Activated CD8-positive, alpha-beta memory T cell treated with anti-CD3 and anti-CD28 coated beads, Interleukin-2, amount 50 U/mL, for 24 hours (primary cell): Measurements from ENCODE around the gene FAM83C.
"Not testable (repeated sequence)": the region's sequence is repeated elsewhere in the genome, so short reads cannot be mapped to it uniquely, and the experiment has no call there.

ENCODE experiments used
- DNase-seq: peaks from one replicate; pipeline ENCODE4 v3.0.0-alpha.2; 2020; ENCODE audit errors: extremely low read depth

The FAM83C gene

DNA sequence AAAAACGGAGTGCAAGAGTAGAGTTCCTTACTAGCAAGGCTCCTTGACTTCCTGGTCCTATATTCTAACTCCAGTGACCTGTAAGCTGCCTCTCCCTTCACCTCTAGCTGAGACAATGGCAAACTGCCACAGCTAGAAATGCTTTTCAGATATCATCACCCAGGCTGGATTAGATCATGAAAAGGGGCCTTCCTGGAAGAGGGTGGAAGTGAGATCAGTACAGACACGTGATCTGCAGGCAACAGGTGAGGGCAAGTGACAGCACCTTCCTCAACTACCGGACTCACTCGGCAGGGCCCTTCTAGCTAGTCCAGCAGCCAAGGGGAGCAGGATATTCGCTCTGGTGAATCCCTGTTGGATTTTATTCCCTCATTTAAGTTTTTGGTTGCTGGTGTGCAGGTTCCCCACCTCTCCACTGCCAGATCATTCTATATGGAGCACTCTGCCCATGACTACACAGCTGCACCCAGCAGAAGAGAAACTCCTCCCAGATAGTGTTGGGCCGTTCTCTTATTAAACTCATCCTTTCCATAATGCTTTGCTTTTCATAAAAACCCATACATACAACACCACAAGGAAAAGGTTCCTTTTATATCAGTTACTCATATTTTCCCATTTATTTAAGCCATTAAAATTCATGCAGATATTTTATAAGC, 26.4 kb upstream of the FAM83C start:
- DNase-seq = no peak

DNA sequence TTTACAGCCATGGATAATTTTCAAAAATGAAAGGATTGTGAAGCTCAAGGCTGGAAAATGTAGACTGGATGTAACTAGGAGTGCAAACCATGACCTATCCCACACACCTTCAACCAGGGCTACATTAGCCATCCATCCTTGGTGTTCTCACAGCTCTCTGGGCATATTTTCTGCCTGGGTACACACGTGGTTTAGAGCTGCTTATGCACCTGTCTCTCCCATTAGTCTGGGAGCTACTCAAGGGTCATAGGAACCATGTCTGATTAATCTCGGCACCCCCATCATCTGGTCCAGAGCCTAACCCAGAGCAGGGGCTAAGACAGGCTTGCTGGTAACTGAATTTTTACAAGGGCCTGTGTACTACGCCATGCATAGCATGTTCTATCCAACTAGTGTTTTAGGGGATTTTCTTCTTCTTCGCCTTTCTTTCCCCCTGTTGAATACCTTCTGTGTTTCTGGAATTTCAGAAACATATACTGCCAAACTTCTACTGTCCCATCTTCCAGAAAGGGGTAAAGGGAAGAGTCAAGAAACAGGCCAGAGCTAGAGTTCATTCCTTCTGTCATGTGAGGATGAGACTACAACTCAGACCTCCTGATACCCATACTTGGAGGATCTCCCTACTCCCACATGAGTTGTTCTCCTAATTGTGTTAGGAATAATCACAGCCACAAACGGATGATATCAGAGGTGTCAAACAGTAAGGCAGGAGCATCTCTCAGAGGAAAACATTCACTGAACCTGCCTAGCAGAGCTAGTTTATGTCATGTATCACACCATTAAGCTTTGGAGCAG, 25.4 kb upstream of the FAM83C start:
- DNase-seq = no peak

GRCh38 chr20:35316086-35316485, 23.9 kb upstream of the FAM83C start:
- no peak for DNase-seq

DNA sequence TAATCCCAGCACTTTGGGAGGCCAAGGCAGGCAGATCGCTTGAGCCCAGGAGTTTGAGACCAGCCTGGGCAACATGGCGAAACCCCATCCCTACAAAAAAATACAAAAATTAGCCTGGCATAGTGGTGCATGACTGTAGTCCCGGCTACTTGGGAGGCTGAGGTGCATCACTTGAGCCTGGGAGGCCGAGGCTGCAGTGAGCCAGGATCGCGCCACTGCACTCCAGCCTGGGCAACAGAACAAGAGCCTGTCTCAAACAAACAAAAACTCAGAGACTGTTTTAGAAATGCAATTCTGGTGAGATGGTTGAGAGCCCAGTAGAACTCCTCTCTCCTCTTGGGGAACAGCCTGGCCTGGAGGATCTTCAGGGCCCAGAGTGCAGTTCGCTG, 23.4 kb upstream of the FAM83C start:
- not testable (repeated sequence) for DNase-seq

- DNase-seq = no peak
Observed at GRCh38 chr20:35314816-35315631, 22.8 kb upstream of the FAM83C start.

DNA sequence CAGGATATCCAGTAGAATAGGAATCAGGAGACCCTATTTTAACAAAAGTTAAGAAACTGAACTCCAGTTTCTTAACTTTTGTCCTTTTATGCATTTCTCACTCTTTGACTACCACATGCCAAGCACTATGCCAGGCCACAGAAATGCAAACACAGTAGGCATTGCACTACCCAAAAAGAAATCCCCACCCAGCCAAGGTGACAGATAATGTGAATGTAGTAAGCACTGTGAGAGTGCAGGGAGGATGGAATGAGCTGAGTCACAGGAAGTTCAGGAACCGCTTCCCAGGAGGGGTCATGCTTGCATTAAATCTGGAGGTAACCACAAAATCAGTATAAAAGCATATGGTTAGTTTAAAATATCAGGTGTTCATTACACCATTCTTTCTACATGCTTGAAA, 20.1 kb upstream of the FAM83C start:
- no peak for DNase-seq

- DNase-seq = no peak
Observed at GRCh38 chr20:35311822-35312221, 19.6 kb upstream of the FAM83C start.

DNA sequence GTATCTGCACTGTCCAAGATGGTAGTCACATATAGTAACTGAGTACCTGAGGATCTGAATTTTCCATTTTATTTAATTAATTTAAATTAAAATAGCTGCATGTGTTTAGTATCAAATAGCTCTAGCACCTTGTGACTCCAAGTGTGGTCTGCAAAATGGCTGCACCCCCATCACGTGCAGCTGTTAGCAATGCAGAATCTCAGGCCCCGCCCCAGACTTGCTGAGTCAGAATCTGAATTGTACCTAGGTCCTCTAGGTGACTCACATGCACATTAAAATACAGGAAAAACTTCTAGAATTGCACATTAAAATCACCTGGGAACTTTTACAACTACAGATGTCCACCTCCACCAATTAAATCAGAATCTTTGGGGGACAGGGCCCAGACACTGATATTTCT, 19.2 kb upstream of the FAM83C start:
- DNase-seq = peak; percentile 43

DNA sequence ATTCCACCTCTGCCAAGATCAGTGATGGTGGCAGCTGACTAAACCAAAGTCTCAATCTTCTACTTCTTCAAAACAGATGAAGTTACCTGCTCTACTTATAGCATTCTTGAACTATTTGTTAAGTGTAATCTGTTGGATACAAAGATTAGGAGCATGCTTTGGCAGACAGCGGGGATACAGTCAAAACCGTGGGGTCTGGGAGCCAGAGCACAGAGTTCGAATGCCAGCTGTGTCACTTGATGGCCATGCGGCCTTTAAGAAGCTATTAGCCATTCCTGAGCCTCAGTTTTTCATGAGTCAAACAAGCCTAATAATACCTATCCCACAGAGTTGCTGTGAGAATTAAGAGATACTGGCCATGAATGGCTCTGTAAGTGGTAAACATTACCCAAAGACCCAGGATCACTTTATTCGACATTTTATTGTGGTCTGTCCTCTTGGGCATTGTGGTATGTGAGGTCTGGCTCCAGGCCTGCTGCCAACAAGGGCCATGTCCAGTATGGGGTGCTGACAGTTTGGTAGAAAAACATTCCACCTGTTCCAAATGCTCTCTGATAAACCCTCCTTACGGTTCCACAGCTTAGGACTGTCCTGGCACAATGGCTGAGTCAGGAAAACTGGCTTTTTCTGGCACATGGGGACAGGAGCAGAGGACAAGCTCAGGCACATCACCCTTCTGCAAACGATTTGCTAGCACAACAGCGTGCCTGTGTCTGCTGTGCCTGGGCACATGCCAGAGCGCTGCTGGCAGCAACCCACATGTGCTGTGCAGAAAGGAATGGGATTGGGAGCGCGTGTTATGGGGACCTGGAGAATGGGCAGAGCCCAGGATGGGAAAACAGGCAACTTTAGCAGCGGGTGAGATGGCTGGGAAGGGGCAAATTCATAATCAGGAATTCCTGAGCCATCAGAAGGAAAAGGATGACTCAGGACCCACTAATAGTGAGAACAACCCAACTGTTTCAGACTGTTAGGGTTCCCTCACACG, 15.7 kb upstream of the FAM83C start:
- no peak for DNase-seq

DNA sequence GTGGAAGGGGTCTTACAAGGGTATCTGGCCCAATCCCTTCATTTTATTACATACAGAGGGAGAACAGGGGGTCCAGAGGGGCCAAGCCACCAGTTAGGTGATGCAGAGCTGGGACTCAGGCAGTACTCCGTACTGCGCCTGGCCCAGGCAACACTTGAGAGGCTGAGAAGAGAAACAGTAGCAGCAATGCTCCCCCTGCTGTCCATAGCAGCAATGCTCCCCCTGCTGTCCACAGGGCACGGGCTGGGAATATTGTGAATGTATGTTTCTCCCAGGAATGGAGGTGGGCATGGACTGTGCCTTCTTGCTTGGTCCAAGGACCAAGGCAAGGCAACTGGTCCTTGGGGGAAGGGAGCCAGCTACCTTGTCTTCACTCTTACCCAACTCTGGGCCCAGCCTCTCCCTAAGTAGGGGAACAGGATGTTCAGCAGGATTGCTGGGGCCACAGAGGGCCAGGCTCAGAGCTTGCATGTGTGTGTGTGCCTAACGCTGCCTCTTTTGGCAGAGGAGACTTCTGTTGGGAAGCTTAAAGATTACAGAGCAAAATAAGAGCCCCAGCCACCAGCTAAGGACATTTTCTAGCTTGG, 14.8 kb upstream of the FAM83C start:
- DNase-seq = no peak

GRCh38 chr20:35305682-35306556, 13.7 kb upstream of the FAM83C start:
- peak; percentile 69 for DNase-seq

GRCh38 chr20:35304956-35305355, 12.7 kb upstream of the FAM83C start:
- no peak for DNase-seq

DNA sequence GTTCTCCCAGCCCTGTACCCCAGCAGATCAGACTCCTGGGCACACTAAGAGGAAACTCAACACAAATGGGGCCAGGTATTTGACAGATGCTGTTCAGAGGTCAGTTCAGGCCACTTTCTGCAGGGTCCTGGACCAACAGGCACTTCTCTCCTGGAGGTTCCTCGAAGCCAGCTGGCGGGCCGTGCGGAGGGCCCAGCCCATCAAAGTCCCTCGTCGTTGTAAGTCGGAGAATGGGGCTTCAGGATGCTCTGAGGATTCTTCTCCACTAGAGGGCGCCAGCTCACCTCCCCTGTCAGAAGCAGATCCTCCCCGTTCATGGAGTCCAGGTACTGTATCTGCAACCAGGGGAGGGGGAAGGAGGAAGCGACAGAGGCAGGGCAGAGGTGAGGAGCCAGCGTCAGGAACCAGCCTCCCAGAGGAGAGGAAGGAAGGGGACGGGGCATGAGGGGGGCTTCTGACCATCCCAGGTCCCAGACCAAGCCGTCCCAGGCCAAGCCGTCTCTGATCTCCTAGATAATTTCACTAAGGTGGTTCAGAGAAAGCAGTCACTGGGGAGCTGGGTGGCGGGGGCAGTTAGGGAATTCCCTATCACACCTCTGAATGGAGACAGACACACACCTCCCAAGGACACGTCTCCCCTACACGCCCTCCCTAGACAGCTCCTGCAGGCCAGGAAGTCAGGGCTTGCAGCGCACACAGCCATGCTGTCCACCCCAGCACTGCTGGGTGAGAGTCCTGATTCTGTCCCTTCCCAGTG, 11.7 kb upstream of the FAM83C start:
- peak; percentile 75 for DNase-seq

DNA sequence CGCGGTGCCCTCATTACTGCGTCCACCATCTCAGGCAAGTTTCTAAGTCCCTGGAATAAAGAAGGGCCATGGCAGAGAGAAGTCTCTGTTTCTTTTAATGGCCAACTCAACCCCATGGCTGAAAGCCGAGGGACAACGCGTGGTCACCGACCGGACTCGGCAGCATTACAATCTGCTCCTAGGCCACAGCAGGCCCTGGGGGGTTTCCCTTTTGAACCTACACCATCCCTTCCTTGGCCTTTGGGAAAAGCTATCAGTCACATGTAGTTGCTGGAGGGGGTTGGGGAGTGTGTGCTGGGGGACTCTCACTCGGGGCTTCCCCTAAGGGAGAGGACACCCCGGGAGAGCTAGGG, 11.1 kb upstream of the FAM83C start:
- no peak for DNase-seq

DNA sequence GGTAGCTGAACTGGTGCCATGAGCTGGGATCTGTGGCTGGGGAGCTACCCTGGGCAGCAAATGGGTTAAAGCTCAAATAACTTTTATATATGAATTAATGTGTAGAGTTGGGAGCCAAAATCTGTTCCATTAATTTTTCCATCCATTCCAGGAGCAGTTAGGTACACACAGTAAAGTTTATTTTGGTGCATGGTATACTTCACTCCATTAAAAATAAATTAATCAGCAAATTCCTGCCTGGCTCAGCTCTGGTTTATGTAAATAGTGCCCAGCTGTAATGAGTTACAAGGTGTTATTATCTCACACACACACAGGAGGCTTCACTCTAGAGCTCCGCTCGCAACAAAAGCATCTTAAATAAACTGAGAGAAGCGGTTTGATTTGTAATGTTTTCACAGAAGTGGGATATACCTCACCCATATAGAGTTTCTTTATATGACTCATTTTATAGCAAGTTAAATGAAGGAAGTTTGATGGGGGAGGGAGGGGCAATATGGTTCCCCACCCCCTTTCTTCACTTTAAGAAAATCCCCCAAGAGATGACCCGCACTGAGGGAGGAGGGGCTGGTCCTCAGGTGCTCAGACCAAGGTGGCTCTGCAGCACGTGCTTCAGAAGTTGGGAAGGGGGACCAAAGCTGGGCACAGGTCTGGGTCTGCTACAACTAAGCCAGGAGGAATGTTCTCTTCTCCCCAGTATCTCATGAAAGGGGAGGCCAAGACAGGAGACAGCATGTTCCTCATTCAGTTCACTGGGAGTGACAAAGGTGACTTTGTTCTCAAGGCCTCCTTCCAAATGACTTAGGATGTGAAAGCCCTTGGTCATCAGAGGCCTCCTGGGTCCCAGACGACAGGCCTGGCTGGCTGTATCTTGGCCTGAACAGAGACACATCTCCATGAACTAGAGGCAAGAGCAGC, 10.5 kb upstream of the FAM83C start:
- no peak for DNase-seq

- DNase-seq = no peak
Observed at GRCh38 chr20:35301426-35301825, 9.2 kb upstream of the FAM83C start.

DNA sequence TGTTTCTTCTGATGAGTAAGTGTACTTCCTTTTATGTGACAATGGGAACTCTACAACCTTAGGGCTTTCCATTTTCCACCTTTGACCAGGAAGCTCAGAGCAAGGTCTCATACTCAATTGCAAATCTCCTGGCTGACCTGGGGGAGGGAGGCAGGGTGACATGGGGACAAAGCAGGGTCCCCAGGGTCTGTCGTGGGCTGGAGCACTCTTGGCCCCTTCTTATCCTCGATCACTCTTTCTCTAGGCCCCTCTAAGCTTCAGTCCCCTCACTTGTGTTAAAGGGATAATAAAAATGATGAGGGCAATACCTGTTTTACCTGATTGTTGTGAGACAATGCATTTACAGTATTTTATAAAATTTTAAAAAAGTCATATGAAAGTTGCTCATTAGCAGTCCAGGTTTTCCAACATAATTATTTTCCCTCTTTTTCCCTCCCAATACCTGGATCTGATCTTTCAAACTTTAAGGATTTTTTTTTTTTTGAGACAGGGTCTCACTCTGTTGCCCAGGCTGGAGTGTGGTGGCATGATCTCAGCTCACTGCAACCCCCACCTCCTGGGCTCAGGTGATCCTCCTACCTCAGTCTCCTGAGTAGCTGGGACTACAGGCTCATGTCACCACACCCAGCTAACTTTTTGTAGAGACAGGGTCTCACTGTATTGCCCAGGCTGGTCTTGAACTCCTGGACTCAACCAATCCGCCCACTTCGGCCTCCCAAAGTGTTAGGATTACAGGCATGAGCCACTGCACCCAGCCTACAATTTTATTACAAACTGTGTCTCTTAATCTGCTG, 8.4 kb upstream of the FAM83C start:
- no peak for DNase-seq

- no peak for DNase-seq
Observed at GRCh38 chr20:35299780-35300179, 7.6 kb upstream of the FAM83C start.
